ENCODE results near the gene LRRK1. TPM values are rescaled to one million over a fixed set of nuclear protein-coding genes. Genes with fewer than 3 reads are reported as not detected.
A peak's percentile ranks its signal among the peaks of the same experiment; 100 is the strongest.

LRRK1 gene
- total RNA-seq: 24.9 TPM

DNA sequence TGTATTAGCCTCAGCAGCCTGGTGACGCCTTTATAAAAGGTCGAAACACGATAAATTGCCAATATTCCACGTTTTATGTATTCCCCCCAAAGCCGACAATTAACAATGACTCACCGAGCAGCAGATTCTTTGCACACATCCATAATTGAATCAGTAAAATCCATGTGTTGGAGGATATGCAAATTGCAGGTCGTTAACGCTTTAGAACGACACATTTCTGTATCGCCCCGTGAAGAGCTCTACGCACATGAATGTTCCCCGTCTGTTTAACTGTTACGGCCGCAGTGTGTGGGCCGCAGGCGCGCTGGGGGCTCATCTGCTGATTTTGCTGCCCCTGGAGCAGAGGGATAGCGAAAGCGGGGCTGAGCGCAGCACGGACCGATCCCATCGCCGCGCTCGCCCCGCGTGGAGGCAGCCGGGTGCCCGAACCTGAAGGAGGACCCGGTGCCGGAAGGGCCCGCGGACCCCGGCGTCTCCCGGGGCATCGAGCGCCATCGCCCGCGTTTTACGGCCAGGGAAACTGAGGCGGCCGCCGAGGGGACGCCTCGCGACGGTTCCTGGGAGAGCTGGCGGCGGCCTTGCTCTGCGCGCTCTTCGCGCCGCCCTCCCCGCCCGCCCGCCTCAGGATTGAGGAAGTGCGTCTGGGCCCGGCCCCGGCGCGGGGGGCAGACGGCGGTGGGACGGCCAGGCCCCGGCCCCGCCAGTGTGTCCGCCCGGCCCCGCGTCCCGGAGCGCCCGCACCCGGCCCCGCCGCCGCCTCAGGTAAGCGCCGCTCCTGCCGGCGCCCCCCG lies at the start of gene LRRK1:
Gene LRRK1 (plus strand): TSS at position 668 of the 791 bp plus-strand sequence. CDS start 5,276 bp downstream, outside the sequence.
- intact Hi-C loops (cut with DNase I): loop anchor here (5.0 kb wide), 1 partner anchor 88 kb away; no protein-coding TSS in a partner anchor
- peak; percentile 51 for ATAC-seq
- peak; percentile 68 for DNase-seq (ENCODE audit: low spot score)

GRCh38 chr15:100873029-100873677 lies 46.0 kb upstream of the LRRK1 start:
- intact Hi-C loops (cut with DNase I): loop anchor here (10.0 kb wide), 1 partner anchor 238 kb away; no protein-coding TSS in a partner anchor
- DNase-seq (ENCODE audit: low spot score): peak; percentile 73
- peak; percentile 89 for ATAC-seq

GRCh38 chr15:100875495-100875894 lies 43.7 kb upstream of the LRRK1 start:
- intact Hi-C loops (cut with DNase I): loop anchor here (10.0 kb wide), 1 partner anchor 241 kb away; no protein-coding TSS in a partner anchor
- ATAC-seq (no peak), DNase-seq (ENCODE audit: low spot score) (peak; percentile 32)

- intact Hi-C loops (cut with DNase I): loop anchor here (10.0 kb wide), 1 partner anchor 241 kb away; no protein-coding TSS in a partner anchor
- ATAC-seq (no peak), DNase-seq (ENCODE audit: low spot score) (no peak)
These were observed 43.2 kb upstream of the LRRK1 start for GRCh38 chr15:100875976-100876375.

- intact Hi-C loops (cut with DNase I): loop anchor here (10.0 kb wide), 1 partner anchor 243 kb away; no protein-coding TSS in a partner anchor
- no peak for DNase-seq (ENCODE audit: low spot score)
These were observed 41.6 kb upstream of the LRRK1 start for GRCh38 chr15:100877551-100877950.

DNA sequence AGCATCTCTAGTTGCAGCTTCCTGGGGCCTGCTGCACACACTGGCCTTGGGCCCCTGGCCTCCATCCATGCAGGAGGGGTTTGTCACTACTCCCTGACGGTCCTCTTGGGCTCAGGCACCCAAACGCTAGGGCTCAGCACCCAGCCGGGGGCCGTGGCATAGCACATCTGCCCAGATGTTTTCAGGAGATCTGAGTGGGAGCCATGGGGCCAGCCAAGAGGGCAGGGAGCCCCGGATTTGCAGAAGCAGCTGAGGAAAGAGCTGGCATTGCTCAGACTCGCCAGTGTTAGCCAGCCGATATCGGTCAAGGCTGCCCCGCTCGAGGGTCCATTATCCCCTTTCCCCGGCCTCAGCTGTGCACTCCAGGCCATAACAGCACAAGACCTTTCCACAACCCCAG lies 41.0 kb upstream of the LRRK1 start:
- intact Hi-C loops (cut with DNase I): loop anchor here (10.0 kb wide), 1 partner anchor 243 kb away; no protein-coding TSS in a partner anchor
- DNase-seq (ENCODE audit: low spot score) (no peak), ATAC-seq (no peak)

More at GRCh38 chr15:100877551-100877950, 41.6 kb upstream of the LRRK1 start:
- ATAC-seq: no peak

GRCh38 chr15:100878648-100879047 lies 40.5 kb upstream of the LRRK1 start:
- intact Hi-C loops (cut with DNase I): loop anchor here (10.0 kb wide), 1 partner anchor 244 kb away; no protein-coding TSS in a partner anchor
- DNase-seq (ENCODE audit: low spot score): no peak

GRCh38 chr15:100879061-100879463 lies 40.1 kb upstream of the LRRK1 start:
- ATAC-seq: no peak
- DNase-seq (ENCODE audit: low spot score): peak; percentile 44
- intact Hi-C loops (cut with DNase I): loop anchor here (10.0 kb wide), 1 partner anchor 244 kb away; no protein-coding TSS in a partner anchor

More at GRCh38 chr15:100878648-100879047, 40.5 kb upstream of the LRRK1 start:
- ATAC-seq: no peak

DNA sequence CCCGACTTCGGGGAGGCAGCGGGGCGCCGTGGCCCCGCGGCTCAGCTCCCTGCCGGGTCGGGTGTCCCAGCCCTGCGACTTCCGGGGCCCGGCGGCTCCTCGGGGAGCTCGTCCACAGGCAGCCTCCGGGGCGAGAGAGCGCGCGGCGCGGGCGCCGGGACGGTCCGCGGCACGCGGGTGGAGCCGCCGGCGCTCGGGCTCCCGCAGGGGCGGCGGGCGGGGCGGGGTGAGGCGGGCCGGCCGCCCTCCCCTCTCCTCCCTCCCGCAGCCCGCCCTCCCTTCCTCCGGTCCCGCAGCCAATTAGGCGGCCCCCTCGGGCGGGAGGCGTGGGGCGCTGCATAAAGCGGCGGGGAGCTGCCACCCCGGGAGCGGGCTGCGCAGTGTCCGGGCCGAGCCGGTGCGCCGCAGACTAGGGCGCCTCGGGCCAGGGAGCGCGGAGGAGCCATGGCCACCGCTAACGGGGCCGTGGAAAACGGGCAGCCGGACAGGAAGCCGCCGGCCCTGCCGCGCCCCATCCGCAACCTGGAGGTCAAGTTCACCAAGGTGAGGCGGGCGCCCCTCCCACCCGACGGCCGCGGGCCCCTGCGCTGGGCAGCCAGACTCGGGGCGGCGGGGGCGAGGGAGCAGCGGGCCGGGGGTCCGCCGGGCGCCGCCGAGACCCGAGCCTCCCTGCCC lies 39.6 kb upstream of the LRRK1 start, which contains the start of gene ALDH1A3:
Gene ALDH1A3 (plus strand): TSS at position 368 of the 675 bp plus-strand sequence. CDS start 77 bp downstream, at position 445.
- DNase-seq (ENCODE audit: low spot score): peak; percentile 78
- ATAC-seq: peak; percentile 84
- intact Hi-C loops (cut with DNase I): loop anchor here (10.0 kb wide), 1 partner anchor 245 kb away; no protein-coding TSS in a partner anchor

GRCh38 chr15:100880139-100880896 lies 38.8 kb upstream of the LRRK1 start:
- ATAC-seq (peak; percentile 19), DNase-seq (ENCODE audit: low spot score) (peak; percentile 55)
- intact Hi-C loops (cut with DNase I): no loop called here

DNA sequence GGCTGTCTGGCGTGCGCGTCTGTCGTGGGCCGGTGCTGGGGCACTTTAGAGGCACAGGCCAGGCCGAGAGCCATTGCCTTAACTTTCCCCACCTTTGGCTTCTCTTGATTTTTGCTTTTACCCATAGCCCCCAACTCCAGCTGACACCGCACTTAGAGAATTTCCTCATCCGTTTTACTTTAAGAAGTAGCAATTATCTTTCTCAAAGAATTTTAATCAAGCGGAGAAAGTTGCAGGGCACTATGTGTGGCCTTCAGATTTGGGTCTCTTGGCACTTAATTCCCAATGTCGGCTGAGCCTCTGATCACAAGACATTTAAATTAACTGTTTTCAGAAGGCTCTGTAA lies 38.3 kb upstream of the LRRK1 start:
- DNase-seq (ENCODE audit: low spot score) (peak; percentile 51), ATAC-seq (peak; percentile 26)
- intact Hi-C loops (cut with DNase I): no loop called here

- intact Hi-C loops (cut with DNase I): no loop called here
- peak; percentile 13 for ATAC-seq
- DNase-seq (ENCODE audit: low spot score): peak; percentile 51
These were observed 37.4 kb upstream of the LRRK1 start for GRCh38 chr15:100881573-100882336.

- no peak for ATAC-seq
- no peak for DNase-seq (ENCODE audit: low spot score)
- intact Hi-C loops (cut with DNase I): no loop called here
These were observed 34.0 kb upstream of the LRRK1 start for GRCh38 chr15:100885116-100885515.

- ATAC-seq (no peak), DNase-seq (ENCODE audit: low spot score) (no peak)
- intact Hi-C loops (cut with DNase I): no loop called here
These were observed 33.3 kb upstream of the LRRK1 start for GRCh38 chr15:100885811-100886210.

DNA sequence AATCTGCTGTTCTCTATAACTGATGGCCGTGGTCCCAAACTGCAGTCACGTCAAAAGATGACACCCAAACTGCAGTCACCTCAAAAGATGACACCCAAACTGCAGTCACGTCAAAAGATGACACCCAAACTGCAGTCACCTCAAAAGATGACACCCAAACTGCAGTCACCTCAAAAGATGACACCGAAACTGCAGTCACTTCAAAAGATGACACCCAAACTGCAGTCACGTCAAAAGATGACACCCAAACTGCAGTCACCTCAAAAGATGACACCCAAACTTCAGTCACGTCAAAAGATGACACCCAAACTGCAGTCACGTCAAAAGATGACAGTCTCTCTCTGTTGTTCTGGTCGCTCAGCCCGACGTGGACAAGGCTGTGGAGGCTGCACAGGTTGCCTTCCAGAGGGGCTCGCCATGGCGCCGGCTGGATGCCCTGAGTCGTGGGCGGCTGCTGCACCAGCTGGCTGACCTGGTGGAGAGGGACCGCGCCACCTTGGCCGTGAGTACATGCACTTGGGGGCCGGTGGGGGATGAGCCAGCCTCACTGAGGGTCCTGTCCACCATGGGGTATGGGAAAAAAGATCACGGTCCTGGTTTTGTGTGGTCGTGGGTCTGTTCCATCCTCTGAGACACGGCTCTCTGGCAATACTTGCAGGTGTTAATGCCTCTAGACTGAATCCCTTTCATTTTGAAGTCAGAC lies 31.8 kb upstream of the LRRK1 start:
- peak; percentile 55 for DNase-seq (ENCODE audit: low spot score)
- no peak for ATAC-seq
- intact Hi-C loops (cut with DNase I): no loop called here

- intact Hi-C loops (cut with DNase I): no loop called here
- peak; percentile 90 for ATAC-seq
- DNase-seq (ENCODE audit: low spot score): peak; percentile 70
These were observed 29.6 kb upstream of the LRRK1 start for GRCh38 chr15:100889385-100890050.

Measured in sciatic nerve (tissue), 2 donors.